ENCODE results near the gene MACROD2. TPM values are rescaled to one million over a fixed set of nuclear protein-coding genes. Genes with fewer than 3 reads are reported as not detected.

The MACROD2 gene
- polyA plus RNA-seq, 1 donor from 2014 or later, result 23.2 TPM

- Histone ChIP-seq H2AFZ (ENCODE audit: low read depth, low read length) (no peak overlapping the region), H3K9me2 (ENCODE audit: insufficient read depth, low read length) (no peaks in the 10 kb centered on the region)
- no peak for TF ChIP-seq POLR2AphosphoS5 (IDR thresholded peaks at IDR 0.05)
- TF ChIP-seq EZH2 (IDR thresholded peaks at IDR 0.05; ENCODE audit: borderline replicate concordance, insufficient read depth, low read length, poor library complexity, severe bottlenecking), result no peak
- no peak for TF ChIP-seq REST (IDR thresholded peaks at IDR 0.05; ENCODE audit: borderline replicate concordance)
- no peak for TF ChIP-seq MXI1 (conservative IDR thresholded peaks at IDR 0.05; ENCODE audit: poor library complexity, severe bottlenecking)
- TF ChIP-seq TAF1 (IDR thresholded peaks at IDR 0.05; ENCODE audit: low read depth), result no peak
- no peak for TF ChIP-seq SMC3 (conservative IDR thresholded peaks at IDR 0.05; ENCODE audit: poor library complexity)
- TF ChIP-seq EP300 (conservative IDR thresholded peaks at IDR 0.05; ENCODE audit: poor library complexity, severe bottlenecking), result no peak
- no peak for TF ChIP-seq CTCF (IDR thresholded peaks at IDR 0.05; ENCODE audit: poor library complexity, severe bottlenecking)
- TF ChIP-seq RAD21 (conservative IDR thresholded peaks at IDR 0.05), result no peak
These were observed 835.1 kb downstream of the MACROD2 start for GRCh38 chr20:14830466-14830865.

GRCh38 chr20:14830899-14831298 lies 835.6 kb downstream of the MACROD2 start:
- Histone ChIP-seq H4K20me1 (ENCODE audit: insufficient read depth) (no peaks in the 10 kb centered on the region), H3K27ac (ENCODE audit: low read length) (no peak overlapping the region), H3K4me2 (ENCODE audit: low read length) (no peak overlapping the region), H3K27me3 (ENCODE audit: insufficient read depth, low read depth, low read length) (peaks cover 8% of the 10 kb centered on the region), H2AFZ (ENCODE audit: low read depth, low read length) (no peak overlapping the region), H3K9ac (ENCODE audit: low read length) (no peak overlapping the region), H3K9me3 (ENCODE audit: low read length) (no peaks in the 10 kb centered on the region), H3K9me2 (ENCODE audit: insufficient read depth, low read length) (no peaks in the 10 kb centered on the region), H3K79me2 (replicated peaks; ENCODE audit: insufficient read depth, low read length) (no peaks in the 10 kb centered on the region), H3F3A (ENCODE audit: insufficient read depth, low read length, poor library complexity, severe bottlenecking) (peaks cover 9% of the 10 kb centered on the region), H3K36me3 (ENCODE audit: insufficient read depth, low read length) (no peaks in the 10 kb centered on the region), H3K4me3 (ENCODE audit: low read length) (no peak overlapping the region)
- TF ChIP-seq CTCF (IDR thresholded peaks at IDR 0.05; ENCODE audit: poor library complexity, severe bottlenecking) (no peak), TAF1 (IDR thresholded peaks at IDR 0.05; ENCODE audit: low read depth) (no peak), SMC3 (conservative IDR thresholded peaks at IDR 0.05; ENCODE audit: poor library complexity) (no peak), POLR2AphosphoS5 (IDR thresholded peaks at IDR 0.05) (no peak), EP300 (conservative IDR thresholded peaks at IDR 0.05; ENCODE audit: poor library complexity, severe bottlenecking) (no peak), EZH2 (IDR thresholded peaks at IDR 0.05; ENCODE audit: borderline replicate concordance, insufficient read depth, low read length, poor library complexity, severe bottlenecking) (no peak), MXI1 (conservative IDR thresholded peaks at IDR 0.05; ENCODE audit: poor library complexity, severe bottlenecking) (no peak)

More at GRCh38 chr20:14830466-14830865, 835.1 kb downstream of the MACROD2 start:
- peaks cover 13% of the 10 kb centered on the region for H3K27me3 ChIP-seq (ENCODE audit: insufficient read depth, low read depth, low read length)
- H3K27ac ChIP-seq (ENCODE audit: low read length), result no peak overlapping the region
- no peak overlapping the region for H3K4me2 ChIP-seq (ENCODE audit: low read length)
- H3K36me3 ChIP-seq (ENCODE audit: insufficient read depth, low read length), result no peaks in the 10 kb centered on the region
- H4K20me1 ChIP-seq (ENCODE audit: insufficient read depth), result no peaks in the 10 kb centered on the region
- H3K9me3 ChIP-seq (ENCODE audit: low read length), result no peaks in the 10 kb centered on the region
- H3F3A ChIP-seq (ENCODE audit: insufficient read depth, low read length, poor library complexity, severe bottlenecking), result peaks cover 9% of the 10 kb centered on the region
- H3K4me3 ChIP-seq (ENCODE audit: low read length), result no peak overlapping the region
- H3K9ac ChIP-seq (ENCODE audit: low read length), result no peak overlapping the region
- H3K79me2 ChIP-seq (replicated peaks; ENCODE audit: insufficient read depth, low read length), result no peaks in the 10 kb centered on the region
